ENCODE results near the gene S100A8.

- TF ChIP-seq GATA2 (IDR thresholded peaks at IDR 0.05; ENCODE audit: low read depth, low read length) (no peak), GATA3 (IDR thresholded peaks at IDR 0.05; ENCODE audit: low read depth, low read length) (no peak)
These were observed 50.5 kb downstream of the S100A8 start for GRCh38 chr1:153340356-153340755.

Data from SH-SY5Y (cell line).